PC-9 (cell line): ENCODE measurements around the gene CST2. TPM values are rescaled to one million over a fixed set of nuclear protein-coding genes. Genes with fewer than 3 reads are reported as not detected.
A peak's percentile ranks its signal among the peaks of the same experiment; 100 is the strongest.

Experiments
- Bru-seq: library from RNA; stranded (reverse); fragments of 400-500 nt; gene quantifications from one replicate; lab custom pipeline; 2021; lab: Mats Ljungman, UMichigan
- BruChase-seq, 2 experiments: library from RNA; stranded (reverse); fragments of 400-500 nt; gene quantifications; one replicate each; lab custom pipeline; 2021; lab: Mats Ljungman, UMichigan
- BruUV-seq: library from RNA; stranded (reverse); fragments of 400-500 nt; replicated peaks from 2 replicates; lab custom pipeline; 2021; lab: Mats Ljungman, UMichigan
- CTCF ChIA-PET: fragments of 300-600 bp; sonication (Branson Sonifier 250); formaldehyde crosslinking; loops from one replicate; lab custom pipeline; 2022; ENCODE audit warnings: antibody characterized with exemption; lab: Charles Lee
- POLR2A ChIA-PET: fragments of 300-600 bp; sonication (Branson Sonifier 250); formaldehyde crosslinking; loops from one replicate; lab custom pipeline; 2022; ENCODE audit warnings: antibody characterized with exemption; ENCODE audit not compliant: unreplicated experiment; lab: Charles Lee
- DNase-seq, 2 experiments: peaks; one replicate each; pipeline versions ENCODE4 v3.0.0 to v3.0.0-alpha.2; 2015 to 2022; ENCODE audit warnings: mixed read lengths in 1 of 2
- H2AFZ ChIP-seq: fragments of 200-600 bp; sonication (generic); 2 replicates; pipeline ENCODE4 v1.8.1; 2017; ENCODE audit warnings: antibody characterized with exemption
- H3F3A ChIP-seq: fragments of 200-600 bp; sonication (generic); 2 replicates; pipeline ENCODE4 v1.8.1; 2017; ENCODE audit warnings: antibody characterized with exemption, mild to moderate bottlenecking, low read depth; ENCODE audit not compliant: insufficient read depth
- H3K27ac ChIP-seq: fragments of 200-600 bp; sonication (generic); 2 replicates; pipeline ENCODE4 v1.6.1; 2016; ENCODE audit warnings: mixed run types
- H3K27me3 ChIP-seq: fragments of 200-600 bp; sonication (generic); 2 replicates; pipeline ENCODE4 v1.6.1; 2016; ENCODE audit warnings: low read depth, mixed run types; ENCODE audit not compliant: insufficient read depth
- H3K36me3 ChIP-seq: fragments of 200-600 bp; sonication (generic); 2 replicates; pipeline ENCODE4 v1.6.1; 2016; ENCODE audit warnings: low read depth, mixed run types
- H3K4me1 ChIP-seq: fragments of 200-600 bp; sonication (generic); replicated peaks from 2 replicates; pipeline ENCODE4 v1.6.1; 2016; ENCODE audit warnings: mixed run types; ENCODE audit not compliant: insufficient read depth
- H3K4me2 ChIP-seq: fragments of 200-600 bp; sonication (generic); 2 replicates; pipeline ENCODE4 v1.6.1; 2017; ENCODE audit warnings: mixed run types
- H3K4me3 ChIP-seq: fragments of 200-600 bp; sonication (generic); 2 replicates; pipeline ENCODE4 v1.6.1; 2016; ENCODE audit warnings: mixed run types
- H3K79me2 ChIP-seq: fragments of 200-600 bp; sonication (generic); 2 replicates; pipeline ENCODE4 v1.6.1; 2017; ENCODE audit warnings: low read depth, mixed run types
- H3K9me2 ChIP-seq: fragments of 200-600 bp; sonication (generic); 2 replicates; pipeline ENCODE4 v1.8.1; 2017; ENCODE audit warnings: mild to moderate bottlenecking; ENCODE audit not compliant: insufficient read depth
- H3K9me3 ChIP-seq: fragments of 200-600 bp; sonication (generic); 2 replicates; pipeline ENCODE4 v1.8.1; 2016; ENCODE audit warnings: low read depth; ENCODE audit not compliant: insufficient read depth
- H4K20me1 ChIP-seq: fragments of 200-600 bp; sonication (generic); 2 replicates; pipeline ENCODE4 v1.8.1; 2017; ENCODE audit not compliant: insufficient read depth
- CTCF ChIP-seq: fragments of 200-600 bp; sonication (generic); conservative IDR thresholded peaks from 2 replicates; pipeline ENCODE4 v1.6.1; 2017; ENCODE audit warnings: mixed run types, antibody characterized with exemption, mild to moderate bottlenecking, moderate library complexity
- EZH2 ChIP-seq: fragments of 200-600 bp; sonication (generic); IDR thresholded peaks from 2 replicates; pipeline ENCODE4 v1.8.0; 2017; ENCODE audit warnings: antibody characterized with exemption, low read depth
- intact Hi-C: fragments of 100-400 bp; cut with micrococcal nuclease; formaldehyde crosslinking; loops from one replicate; pipeline ENCODE4 v1.10.0; 2022; ENCODE audit not compliant: unreplicated experiment
- long read RNA-seq: library from polyadenylated mRNA; stranded (forward); transcript quantifications from one replicate; pipeline ENCODE4 v2.0.0, GENCODE V29; 2022
- total RNA-seq: library from RNA; stranded (reverse); gene quantifications from 2 replicates; pipeline ENCODE4 v1.2.3, GENCODE V29; 2021

CST2 gene
- total RNA-seq (not detected in 2 replicates), Bru-seq, nascent RNA (not detected), BruChase-seq, experiment 1, labeled RNA remaining after a 2-hour chase (not detected), BruChase-seq, experiment 2, labeled RNA remaining after a 6-hour chase (not detected)
- long read RNA-seq, partial matches to known transcripts = 1 of 1 reads
- long read RNA-seq, other reads (novel, unspliced or antisense) = 0 of 1 reads

GRCh38 chr20:23826541-23827021 lies at the start of gene CST2:
Gene CST2 (minus strand): TSS chr20:23826729. CDS start chr20:23826660, 69 bp downstream.
- intact Hi-C loops = loop anchor here (2.0 kb wide), 1 partner anchor 54 kb away; no protein-coding TSS in a partner anchor
- H2AFZ ChIP-seq = no peak within 1 kb of the TSS
- H3K4me1 ChIP-seq = peaks cover 32% of the 10 kb centered on the region
- H3K9me3 ChIP-seq = no peaks in the 10 kb centered on the region
- no TSS peak for BruUV-seq
- H4K20me1 ChIP-seq = no peaks in the 10 kb centered on the region
- ChIA-PET CTCF (interaction anchor here (0.6 kb wide), 1 partner anchor 27 kb away, joined by 3 read pairs; no protein-coding TSS in a partner anchor), POLR2A (no interaction called here)
- H3K4me2 ChIP-seq = peak within 1 kb of the TSS; percentile 21
- H3K27ac ChIP-seq = peak within 1 kb of the TSS; percentile 42
- no peak for TF ChIP-seq EZH2
- no peak for TF ChIP-seq CTCF
- H3K79me2 ChIP-seq = no peaks in the 10 kb centered on the region
- H3F3A ChIP-seq = peaks cover 13% of the 10 kb centered on the region; the same call in 1 of the 2 replicates
- no peaks in the 10 kb centered on the region for H3K9me2 ChIP-seq
- H3K27me3 ChIP-seq = no peaks in the 10 kb centered on the region
- no peaks in the 10 kb centered on the region for H3K36me3 ChIP-seq
- H3K4me3 ChIP-seq = no peak within 1 kb of the TSS
- peak; percentile 59 to 67 for DNase-seq

GRCh38 chr20:23875606-23876237 lies 49.2 kb upstream of the CST2 start:
- Histone ChIP-seq H3K9me2 (no peaks in the 10 kb centered on the region), H3K9me3 (no peaks in the 10 kb centered on the region), H3K4me2 (no peak overlapping the region), H3K27me3 (no peaks in the 10 kb centered on the region), H2AFZ (no peak overlapping the region), H3F3A (peaks cover 25% of the 10 kb centered on the region; the same call in 1 of the 2 replicates), H3K79me2 (no peaks in the 10 kb centered on the region), H3K36me3 (no peaks in the 10 kb centered on the region), H3K4me3 (no peak overlapping the region), H4K20me1 (no peaks in the 10 kb centered on the region), H3K27ac (no peak overlapping the region), H3K4me1 (peaks cover 38% of the 10 kb centered on the region)
- no peak for DNase-seq
- TF ChIP-seq CTCF = no peak
- TF ChIP-seq EZH2 = no peak
- CTCF ChIA-PET = no interaction called here
- POLR2A ChIA-PET = no interaction called here
- intact Hi-C loops = no loop called here
- BruUV-seq = no TSS peak

GRCh38 chr20:23874747-23875146 lies 48.2 kb upstream of the CST2 start:
- Histone ChIP-seq H3K27ac (no peak overlapping the region), H3K9me3 (no peaks in the 10 kb centered on the region), H3K27me3 (no peaks in the 10 kb centered on the region), H3K9me2 (no peaks in the 10 kb centered on the region), H4K20me1 (no peaks in the 10 kb centered on the region), H3K79me2 (no peaks in the 10 kb centered on the region), H3K4me2 (no peak overlapping the region), H3K4me3 (no peak overlapping the region), H3K36me3 (no peaks in the 10 kb centered on the region), H2AFZ (no peak overlapping the region), H3F3A (peaks cover 18% of the 10 kb centered on the region; the same call in 1 of the 2 replicates), H3K4me1 (peaks cover 29% of the 10 kb centered on the region)
- ChIA-PET POLR2A (no interaction called here), CTCF (no interaction called here)
- no TSS peak for BruUV-seq
- no peak for TF ChIP-seq CTCF
- TF ChIP-seq EZH2 = no peak
- intact Hi-C loops = no loop called here
- DNase-seq = no peak
